Esophagus muscularis mucosa (tissue), 3 donors: ENCODE data around the gene CCDC87.

Experiments used
- POLR2A ChIP-seq: fragments of 450-650 bp; IDR thresholded peaks from one replicate; pipeline ENCODE4 v1.6.1; 2017; ENCODE audit warnings: antibody characterized with exemption, moderate library complexity, mild to moderate bottlenecking, low read depth
- TF ChIP-seq, protein P1 (sequence below), 3 experiments: fragments of 200-600 bp in 2 of 3; fragments of 450-650 bp in 1 of 3; sonication (generic) in 2 of 3; IDR thresholded peaks; one replicate each; pipeline ENCODE4 v1.5.1; 2017 to 2019; ENCODE audit warnings: antibody characterized with exemption in 3 of 3, mild to moderate bottlenecking in 2 of 3, moderate library complexity in 1 of 3

DNA sequence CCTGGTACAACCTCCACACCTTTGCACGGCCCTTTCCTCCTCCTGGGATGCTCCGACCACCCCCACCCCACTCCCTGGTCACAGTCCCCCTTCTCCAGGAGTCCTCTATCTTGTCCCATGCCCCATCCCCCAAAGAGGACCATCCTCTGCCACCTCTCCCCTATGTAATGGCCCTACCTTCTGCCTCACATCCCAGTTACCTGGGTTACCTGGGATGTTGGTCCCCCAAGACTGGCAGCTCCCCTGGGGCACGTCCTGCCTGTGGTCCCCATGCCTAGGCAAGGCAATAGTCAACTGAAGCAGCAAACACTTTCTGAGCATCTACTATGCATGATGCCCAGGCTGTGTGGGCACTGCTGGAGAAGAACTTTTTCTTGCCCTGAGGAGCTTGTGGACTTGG, 37.4 kb downstream of the CCDC87 start:
- TF ChIP-seq, protein P1, sequence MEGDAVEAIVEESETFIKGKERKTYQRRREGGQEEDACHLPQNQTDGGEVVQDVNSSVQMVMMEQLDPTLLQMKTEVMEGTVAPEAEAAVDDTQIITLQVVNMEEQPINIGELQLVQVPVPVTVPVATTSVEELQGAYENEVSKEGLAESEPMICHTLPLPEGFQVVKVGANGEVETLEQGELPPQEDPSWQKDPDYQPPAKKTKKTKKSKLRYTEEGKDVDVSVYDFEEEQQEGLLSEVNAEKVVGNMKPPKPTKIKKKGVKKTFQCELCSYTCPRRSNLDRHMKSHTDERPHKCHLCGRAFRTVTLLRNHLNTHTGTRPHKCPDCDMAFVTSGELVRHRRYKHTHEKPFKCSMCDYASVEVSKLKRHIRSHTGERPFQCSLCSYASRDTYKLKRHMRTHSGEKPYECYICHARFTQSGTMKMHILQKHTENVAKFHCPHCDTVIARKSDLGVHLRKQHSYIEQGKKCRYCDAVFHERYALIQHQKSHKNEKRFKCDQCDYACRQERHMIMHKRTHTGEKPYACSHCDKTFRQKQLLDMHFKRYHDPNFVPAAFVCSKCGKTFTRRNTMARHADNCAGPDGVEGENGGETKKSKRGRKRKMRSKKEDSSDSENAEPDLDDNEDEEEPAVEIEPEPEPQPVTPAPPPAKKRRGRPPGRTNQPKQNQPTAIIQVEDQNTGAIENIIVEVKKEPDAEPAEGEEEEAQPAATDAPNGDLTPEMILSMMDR (IDR thresholded peaks at IDR 0.05) = no peak
- no peak for TF ChIP-seq POLR2A
